Adipose tissue (tissue), 3 donors: ENCODE measurements around the gene TTYH3. TPM values are rescaled to one million over a fixed set of nuclear protein-coding genes. Genes with fewer than 3 reads are reported as not detected.
A peak's percentile ranks its signal among the peaks of the same experiment; 100 is the strongest.

Experiments
- H3K27ac ChIP-seq: one replicate; pipeline ENCODE4 v1.5.1; 2013; ENCODE audit warnings: low read depth, low read length
- WGBS, 3 donors: extraction: QIAGEN DNeasy Blood & Tissue Kit; methylation state at CpG; one replicate each; pipeline ENCODE4 v1.1.7; 2013; 5-methylcytosine and 5-hydroxymethylcytosine counted together
- polyA plus RNA-seq, 3 donors: library from polyadenylated mRNA; stranded (reverse); fragments of 200-250 nt; gene quantifications; one replicate each; pipeline ENCODE4 v1.2.3, GENCODE V29; 2013
- donor health status: healthy with polysubstance abuse.
- donor health status: Bipolar disorder and iron deficiency.
- donor health status: healthy.

TTYH3 gene
- polyA plus RNA-seq, 3 donors, result 7.2 to 49.8 (median 26.4) TPM

DNA sequence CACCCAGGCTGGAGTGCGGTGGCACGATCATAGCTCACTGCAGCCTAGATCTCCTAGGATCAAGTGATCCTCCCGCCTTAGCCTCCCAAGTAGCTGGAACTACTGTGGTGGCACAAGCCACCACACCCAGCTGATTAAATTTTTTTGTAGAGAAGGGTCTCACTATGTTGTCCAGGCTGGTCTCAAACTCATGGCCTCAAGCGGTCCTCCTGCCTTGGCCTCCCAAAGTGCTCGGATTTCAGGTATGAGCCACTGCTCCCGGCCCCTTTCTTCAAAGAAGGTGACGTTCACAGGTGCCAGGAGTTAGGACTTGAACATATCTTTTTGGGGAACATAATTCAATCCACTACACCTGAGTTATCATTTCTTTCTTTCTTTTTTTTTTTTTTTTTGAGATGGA is 2.9 kb upstream of the TTYH3 start:
- WGBS, 3 donors, result 88 to 93% (median 92%) methylated on average over 7 of the region's 7 CpGs
- H3K27ac ChIP-seq, result no peak overlapping the region

DNA sequence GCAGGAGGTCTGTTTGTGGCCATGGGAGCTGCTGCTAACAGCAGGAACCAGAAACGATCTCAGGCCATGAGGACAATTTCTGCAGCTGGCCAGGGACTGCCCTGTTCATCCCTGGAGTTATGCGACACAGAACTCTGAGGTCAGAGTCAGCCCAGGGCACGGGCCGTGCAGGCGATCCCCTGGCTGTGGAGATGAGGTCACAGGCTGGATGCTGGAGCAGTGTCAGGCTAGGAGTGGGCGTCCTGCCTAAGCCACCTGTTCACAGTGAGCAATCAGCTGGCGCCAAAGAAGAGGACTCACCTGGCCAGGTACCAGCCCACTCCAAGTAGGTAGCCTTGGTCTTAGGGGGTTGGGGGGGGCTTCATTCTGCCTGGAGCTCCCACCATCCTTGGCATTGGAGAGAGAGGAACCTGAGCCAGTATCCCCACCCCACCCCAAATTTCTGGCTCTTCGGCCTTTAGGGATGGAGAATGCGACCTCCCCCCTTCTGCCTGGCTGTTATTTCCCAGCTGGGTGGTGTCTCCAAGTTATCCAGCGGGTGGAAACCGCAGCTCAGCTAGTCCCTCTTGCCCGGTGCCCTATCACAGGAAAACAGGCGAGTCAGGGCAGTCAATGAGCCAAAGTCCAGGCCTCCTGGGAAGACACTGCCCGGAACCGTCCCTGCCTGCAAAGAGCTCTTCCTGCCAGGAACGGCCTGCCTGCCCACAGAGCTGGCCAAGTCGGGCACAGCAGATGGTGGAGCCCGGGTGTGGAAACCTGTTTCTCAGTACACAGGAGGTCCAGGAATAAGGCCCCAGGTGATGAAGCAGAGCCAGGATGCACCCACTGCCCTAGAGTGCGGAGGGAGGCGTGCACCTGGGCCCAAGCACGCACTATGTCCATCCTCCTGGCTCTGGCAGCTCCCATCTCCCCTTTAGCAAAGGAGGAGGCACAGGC is 1.8 kb upstream of the TTYH3 start:
- WGBS, 3 donors, result 50 to 61% (median 60%) methylated on average over 21 of the region's 21 CpGs
- no peak overlapping the region for H3K27ac ChIP-seq

DNA sequence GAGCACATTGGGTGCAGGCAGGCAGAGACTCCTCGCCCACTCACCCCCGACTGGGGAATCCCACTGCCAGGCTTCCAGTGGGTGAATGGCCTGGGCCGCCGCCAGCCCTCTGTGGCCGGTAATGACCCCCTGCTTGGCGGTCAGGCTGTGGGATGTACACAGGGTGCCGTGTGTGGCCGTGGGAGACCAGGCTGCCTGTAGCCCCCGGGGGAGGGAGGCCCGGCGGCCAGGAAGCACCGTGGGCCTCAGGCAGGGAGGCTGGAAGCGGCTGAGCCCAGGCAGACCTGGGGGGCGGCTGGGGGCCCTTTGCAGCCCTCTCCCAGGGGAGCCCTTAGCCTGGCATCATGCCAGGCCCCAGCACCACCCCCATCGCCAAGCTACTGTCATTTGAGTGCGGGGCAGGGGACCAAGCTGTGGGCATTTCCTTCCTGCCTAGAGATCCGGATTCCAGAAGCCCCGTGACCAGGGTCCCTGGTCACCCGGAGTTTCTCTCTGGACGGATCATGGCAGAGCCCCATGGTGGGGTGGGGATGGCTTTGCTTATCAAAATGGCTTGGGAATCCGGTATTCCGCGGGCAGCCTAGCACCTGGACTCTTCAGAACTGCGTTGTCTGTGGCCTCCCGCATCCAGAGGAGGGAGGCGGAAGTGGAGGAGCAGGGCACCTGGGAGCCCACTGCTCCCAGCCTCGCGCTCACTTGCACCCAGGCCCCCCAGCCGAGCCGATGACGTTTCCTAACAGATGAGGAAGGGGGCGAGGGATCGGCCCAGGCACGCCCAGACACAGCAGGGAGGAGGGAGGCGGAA is 1.1 kb downstream of the TTYH3 start:
- WGBS, 3 donors, result 2 to 37% (median 2%) methylated on average over 29 to 35 of the region's 35 CpGs
- H3K27ac ChIP-seq, result no peak overlapping the region

DNA sequence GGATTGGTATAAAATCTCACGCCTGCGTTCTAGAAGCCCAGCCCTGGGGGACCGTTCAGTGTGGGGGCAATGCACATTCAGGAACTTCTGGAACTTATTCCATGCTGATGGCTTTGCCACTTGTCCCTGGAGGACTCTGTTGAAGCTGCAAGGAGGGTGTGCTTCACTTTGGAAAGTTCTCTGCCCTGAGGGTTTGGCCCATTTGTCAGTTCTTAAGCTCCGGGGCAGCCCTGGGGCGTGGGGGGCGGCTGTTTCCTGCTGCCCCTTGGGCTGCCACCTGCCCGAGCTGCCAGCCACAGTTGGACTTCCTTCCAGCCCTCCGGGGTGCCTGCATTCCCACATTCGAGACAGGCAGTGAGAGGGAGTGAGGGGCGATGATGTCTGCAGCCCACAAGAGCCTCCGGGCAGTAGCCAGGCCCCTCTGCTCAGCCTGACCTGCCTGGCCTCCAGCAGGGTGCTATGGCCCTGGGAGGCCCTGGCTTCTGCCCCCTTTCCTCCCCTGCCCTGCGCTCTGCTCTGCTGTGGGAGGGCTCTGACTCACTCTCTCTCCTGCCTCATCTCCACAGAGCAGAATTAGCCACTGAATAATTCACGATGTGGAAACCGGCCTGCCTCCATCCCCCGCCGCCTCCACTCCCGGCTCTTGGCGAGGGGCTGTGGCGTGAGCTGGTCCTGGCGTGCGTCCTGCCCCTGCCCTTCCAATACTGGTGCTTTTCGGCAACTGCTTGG is 1.9 kb downstream of the TTYH3 start:
- 20 to 58% (median 25%) methylated on average over 22 of the region's 22 CpGs for WGBS, 3 donors
- peak overlapping the region; percentile 4 for H3K27ac ChIP-seq

DNA sequence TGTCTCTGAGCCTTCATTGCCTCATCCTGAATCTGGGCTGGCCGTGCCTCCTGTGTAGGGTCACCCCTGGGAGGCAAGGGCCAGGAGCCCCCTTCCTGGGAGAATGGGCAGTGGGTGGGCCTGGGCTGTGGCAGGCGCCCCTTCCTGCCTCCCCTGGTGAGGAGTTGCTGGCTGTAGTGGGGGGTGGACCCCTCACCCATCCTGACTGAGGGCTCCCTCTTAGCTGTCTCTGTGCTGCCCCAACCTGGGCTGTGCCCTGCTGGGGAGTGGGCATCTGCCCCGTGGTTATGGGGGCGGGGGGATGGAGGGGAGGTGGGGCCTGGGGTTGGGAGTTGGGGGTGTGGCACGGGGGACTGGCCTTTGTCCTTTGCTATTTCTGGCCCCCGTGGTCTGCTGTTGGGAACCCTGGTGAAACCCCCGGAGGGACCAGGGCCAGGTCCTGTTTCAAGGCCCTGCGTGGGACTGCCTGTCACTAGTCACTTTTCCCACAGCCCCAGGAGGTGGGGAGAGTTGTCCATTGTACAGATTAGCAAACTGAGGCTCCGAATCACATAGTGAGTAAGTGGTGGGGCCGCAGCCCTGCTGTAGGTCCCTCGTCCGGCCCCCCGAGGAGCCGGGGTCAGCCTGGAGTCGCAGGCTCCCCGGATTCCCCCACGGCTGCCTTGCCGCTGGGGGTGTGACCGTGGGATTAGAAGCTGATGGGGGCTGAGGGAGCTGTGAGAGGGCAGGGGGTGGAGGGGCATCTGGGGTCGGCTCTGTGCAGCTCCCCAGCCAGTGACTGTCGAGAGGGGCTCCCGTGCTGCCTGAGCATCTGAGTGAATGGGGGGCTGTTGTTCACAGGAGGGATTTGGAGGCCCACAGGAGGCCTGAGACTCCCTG is 2.7 kb downstream of the TTYH3 start:
- 82 to 91% (median 85%) methylated on average over 19 to 22 of the region's 22 CpGs for WGBS, 3 donors
- no peak overlapping the region for H3K27ac ChIP-seq

DNA sequence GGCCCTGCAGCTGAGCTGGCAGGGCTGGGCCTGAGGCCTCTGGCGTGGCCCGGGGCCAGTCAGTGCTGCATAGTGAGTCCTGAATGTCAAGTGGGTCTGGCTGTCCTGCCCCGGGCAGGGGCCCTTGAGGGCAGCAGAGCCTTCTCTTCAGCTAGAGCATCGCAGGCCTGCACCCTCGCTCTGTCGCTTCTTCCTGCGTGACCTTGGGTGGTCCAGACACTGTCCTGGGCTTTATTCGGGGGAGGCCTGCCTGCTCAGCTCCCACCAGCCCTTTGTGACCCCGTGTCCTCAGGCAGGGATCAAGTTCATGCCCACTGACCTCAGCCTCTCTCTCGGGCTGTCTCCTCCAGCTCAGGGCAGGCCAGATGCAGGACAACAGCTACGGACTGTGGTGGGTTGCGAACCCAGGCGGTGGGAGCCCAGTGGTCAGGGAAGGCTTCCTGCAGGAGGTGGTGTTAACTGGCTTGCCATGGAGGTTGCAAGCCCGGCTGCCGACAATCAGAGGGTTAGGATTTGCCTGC is 3.4 kb downstream of the TTYH3 start:
- 94 to 99% (median 95%) methylated on average over 15 of the region's 15 CpGs for WGBS, 3 donors
- no peak overlapping the region for H3K27ac ChIP-seq

DNA sequence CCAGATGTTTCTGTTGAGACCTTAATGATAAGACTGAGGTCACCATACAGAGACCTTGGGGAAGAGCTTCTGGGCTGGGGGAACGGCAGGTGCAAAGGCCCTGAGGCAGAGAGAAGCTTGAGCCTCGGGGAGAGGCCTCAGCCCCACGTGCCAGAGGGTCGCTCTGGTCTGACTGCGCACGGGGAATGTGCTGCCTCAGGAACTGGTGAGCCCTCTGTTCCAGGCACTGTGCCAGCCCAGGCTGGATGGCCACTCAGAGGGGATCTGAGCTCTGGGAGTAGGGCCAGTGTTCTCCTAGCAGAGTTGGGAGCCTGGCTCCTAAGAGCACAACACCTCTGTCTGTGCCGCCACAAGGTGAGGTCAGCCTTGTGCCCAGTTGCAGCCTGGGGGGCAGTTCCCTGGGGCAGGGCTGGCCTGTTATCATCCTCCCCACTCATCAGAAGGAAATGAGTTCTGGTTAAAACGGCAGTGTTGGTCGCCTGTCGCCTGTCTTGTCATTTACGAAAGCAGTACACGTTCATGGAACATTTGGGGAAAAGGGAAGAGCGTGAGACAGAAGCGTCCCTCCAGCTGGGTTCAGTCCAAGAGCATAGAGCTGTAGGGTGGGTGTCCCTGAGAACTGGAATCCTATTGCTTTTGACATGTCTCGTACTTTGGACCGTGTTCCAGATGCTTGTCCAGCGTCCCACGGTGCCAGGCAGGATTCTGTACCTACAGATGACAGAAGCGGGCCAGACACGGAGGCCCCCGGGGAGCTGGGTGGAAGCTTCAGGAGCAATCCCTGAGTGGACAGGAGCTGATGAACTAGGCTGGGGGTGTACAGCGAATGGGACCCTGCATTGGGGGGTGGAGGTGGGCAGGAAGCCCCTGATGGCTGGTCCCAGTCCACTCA is 4.3 kb downstream of the TTYH3 start:
- H3K27ac ChIP-seq, result no peak overlapping the region
- 67 to 81% (median 69%) methylated on average over 22 of the region's 22 CpGs for WGBS, 3 donors

DNA sequence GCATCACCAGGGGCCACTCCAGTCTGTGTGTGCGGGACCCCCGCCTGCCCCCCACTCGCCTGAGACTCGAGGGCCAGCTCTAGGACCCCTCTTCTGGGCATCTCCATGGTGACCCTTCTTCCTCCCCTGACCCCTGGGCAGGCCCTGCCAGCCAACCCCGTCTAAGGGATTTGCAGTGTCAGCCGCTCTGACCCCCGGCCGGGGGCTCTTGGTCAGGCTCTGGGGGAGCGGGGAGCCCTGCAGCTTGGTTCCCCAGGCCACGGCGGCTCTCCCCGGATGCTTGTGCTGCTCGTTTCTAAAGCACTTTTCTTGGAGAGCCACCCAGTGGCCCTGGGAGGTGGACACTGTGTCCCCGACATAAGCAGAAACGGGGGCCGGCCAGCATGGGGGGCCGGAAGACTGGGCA is 5.3 kb downstream of the TTYH3 start:
- 83 to 87% (median 84%) methylated on average over 17 of the region's 17 CpGs for WGBS, 3 donors
- H3K27ac ChIP-seq, result no peak overlapping the region

DNA sequence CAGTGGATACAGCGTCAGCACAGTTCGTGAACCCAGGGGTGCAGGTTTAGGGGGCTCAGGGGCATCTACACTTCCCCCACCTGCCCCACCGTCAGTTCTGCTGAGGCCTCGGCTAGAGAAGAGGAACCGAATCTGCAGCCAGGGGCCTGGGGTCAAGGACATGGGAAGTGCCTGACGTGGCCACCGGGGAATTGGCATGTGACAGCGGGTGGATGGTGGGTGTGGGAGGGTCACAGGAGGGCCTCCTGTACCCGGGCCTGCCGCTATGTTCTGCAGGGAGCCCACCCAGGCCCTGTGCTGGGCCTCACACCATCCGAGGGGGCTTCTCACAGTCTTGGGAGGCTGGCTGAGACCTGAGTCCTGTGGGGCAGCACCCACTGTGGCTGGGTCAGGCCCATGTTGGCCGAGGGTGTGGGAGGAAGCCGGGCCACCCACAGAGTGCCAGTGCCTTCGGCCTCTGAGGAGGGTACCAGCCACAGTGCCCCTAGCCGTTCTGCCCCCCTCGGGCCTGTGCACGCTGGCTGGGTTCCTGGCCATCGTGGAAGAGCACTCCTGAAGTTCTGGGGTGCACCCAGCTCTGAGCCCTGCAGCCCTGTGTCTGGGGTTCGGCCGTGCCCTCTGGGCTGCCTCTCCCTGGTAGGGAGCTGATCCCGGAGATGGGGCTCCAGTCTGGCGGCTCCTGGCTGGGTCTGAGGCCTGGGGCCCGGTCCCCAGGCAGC is 5.9 kb downstream of the TTYH3 start:
- 60 to 79% (median 63%) methylated on average over 22 to 23 of the region's 23 CpGs for WGBS, 3 donors
- H3K27ac ChIP-seq, result no peak overlapping the region

DNA sequence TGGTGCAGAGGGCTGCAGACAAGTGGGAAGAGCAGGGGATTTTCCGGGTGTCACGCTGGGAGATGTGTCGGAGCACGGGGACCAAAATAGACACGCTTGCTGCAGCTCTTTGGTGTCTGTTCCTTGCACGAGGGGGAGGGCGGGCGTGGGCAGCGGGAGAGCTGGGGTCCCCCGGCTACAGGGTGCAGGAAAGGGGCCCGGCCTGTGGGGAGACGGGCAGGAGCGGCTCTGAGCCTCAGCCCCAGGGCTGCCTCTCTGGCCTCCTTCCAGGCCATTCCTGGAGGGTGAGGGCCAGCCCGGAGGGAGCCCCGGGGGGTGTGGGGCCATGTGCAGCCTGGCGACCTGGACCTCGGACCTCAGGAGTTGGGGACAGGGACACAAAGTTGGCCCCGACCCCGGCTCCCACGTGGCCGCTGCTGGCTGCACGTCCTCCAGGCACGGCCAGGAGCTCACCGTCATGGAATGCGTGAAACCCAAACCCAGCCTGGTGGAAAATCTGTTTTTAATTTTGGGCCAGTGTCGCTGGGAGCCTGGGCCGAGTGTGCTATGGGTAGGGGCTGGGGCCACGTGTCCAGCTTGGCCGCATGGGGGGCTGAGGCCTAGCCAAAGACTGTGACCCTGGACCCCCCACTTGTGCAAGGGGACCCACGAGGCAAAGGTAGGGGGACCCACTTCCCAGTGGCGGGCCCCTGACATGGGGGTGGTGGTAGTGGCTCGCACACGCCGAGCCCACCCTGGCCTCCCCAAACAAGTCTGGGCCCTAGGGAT is 6.6 kb downstream of the TTYH3 start:
- H3K27ac ChIP-seq, result no peak overlapping the region
- WGBS, 3 donors, result 61 to 72% (median 67%) methylated on average over 31 to 34 of the region's 34 CpGs

DNA sequence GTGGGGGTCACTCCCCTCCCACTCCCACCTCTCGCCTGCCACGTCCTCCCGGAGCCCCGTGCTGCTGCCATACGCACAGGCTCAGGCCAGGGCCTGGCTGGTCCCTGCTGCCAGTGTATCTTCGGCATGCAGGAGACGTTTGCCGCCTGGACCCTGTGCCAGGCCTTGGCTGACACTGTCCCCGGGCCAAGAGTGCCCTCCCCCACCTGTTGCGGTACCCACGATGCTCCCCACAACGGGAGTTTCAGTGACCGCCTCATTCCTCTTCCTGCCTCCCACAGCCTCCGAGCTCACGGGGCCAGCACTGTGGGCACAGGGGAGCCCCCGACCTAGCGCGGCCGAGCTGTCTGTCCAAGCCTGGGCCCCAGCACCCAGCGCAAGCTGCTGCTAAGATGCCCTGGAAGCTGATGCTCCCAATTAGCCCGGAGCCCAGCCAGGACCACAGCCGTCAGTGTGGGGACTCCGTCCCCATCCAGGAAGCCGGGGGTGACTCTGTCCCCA is 7.4 kb downstream of the TTYH3 start:
- WGBS, 3 donors, result 84 to 89% (median 85%) methylated on average over 23 to 24 of the region's 24 CpGs
- H3K27ac ChIP-seq, result no peak overlapping the region

DNA sequence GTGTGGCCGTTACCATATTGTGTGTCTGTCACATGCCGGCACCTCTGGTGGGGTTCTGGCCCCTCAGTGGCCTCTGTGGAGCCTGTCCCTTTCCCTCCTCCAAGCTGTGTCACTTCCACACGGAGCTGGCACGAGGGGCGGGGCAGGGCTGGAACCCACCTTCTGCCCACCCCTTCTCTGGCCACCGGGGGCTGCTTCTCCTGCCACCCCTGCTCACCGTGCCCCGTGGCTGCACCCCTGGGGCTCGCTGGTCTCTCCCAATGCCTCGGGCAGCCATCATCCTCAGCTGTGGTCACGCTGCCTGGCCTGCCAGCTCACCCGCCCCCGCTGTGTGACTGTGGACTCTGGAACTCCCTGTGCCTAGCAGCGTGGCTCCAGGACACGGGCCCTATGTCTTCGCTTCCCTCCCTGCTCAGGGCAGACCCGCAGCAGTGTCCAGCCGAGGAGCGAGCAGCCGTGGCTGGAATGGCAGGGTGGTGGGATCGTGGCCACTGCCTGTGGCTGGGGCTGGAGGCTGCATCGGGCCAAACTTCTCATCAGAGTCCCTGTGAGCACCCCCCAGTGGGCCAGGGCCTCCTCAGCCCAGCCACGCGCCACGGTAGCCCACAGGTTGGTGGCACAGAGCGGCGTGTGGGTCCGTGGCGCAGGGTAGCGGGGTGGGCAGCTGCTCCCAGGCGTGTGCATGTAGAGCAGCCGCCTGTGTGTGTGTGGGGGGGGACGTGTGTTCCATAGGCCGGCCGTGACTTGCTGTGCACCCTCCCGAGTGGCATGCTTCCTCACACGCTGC is 8.1 kb downstream of the TTYH3 start:
- 88 to 91% (median 89%) methylated on average over 34 to 37 of the region's 37 CpGs for WGBS, 3 donors
- H3K27ac ChIP-seq, result no peak overlapping the region

DNA sequence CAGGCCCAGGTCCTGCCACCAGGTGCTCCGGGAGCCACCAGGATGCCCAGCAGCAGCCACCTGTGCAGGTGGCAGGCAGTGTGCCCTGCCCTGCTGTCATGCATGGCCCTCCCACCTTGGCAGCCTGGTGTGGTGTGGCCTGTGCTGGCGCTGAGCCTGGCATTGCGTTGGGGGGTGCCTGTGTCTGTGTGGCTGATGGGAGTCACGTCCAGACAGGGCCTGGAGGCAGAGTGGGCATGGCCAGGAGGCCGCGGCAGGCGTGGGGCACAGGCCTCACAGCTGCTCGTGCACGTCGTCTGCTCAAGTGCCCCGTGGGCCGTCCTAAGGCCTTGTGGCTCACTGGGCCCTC is 8.7 kb downstream of the TTYH3 start:
- WGBS, 3 donors, result 72 to 79% (median 73%) methylated on average over 12 of the region's 12 CpGs
- H3K27ac ChIP-seq, result no peak overlapping the region

DNA sequence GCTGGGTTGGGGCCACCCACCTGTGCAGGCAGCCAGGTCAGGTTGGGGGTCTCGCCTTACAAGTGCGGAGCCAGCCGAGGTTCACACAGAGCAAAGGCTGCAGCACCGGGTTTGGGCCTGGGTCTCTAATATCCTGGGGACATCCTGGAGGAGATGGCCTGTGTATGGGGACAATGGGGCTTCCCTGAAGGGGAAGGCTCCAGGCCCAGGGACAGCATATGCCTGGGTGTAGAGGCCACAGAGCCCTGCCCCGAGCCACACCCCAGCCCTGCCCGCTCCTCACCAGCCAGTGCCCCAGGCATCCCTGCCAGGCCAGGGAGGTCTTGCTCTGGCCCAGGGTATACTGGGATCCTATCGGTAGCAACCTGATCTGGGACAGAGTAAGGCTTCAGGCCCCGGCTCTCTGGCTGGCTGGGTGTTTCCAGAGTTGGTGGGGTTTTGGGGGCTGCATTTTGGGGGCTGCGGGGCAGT is 9.1 kb downstream of the TTYH3 start:
- 76 to 79% (median 77%) methylated on average over 9 of the region's 9 CpGs for WGBS, 3 donors
- H3K27ac ChIP-seq, result no peak overlapping the region
